Measurements from ENCODE around the gene SLK. TPM values are rescaled to one million over a fixed set of nuclear protein-coding genes. Genes with fewer than 3 reads are reported as not detected.

The SLK gene
- total and polyA plus RNA-seq, 2 of the 4 experiments (the other 2 are of a cell fraction): 8.1 to 21.5 TPM

DNA sequence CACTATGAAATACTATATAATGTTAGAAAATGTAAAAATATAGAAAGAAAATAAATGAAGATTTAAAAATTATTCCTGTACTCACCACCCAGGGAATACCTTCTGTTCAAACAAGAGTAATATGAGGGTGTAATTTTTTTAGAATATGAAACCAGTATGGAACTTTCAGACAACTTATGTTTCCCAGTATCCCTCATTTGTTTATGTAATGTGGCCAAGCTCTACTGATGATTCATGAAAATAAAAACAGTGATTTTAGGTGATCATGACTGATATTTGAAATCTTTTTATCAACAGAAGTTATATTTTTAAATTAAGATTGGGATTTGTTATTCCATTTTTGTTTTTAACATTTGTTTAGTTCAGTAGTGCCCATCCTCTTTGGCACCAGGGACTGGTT is 18.8 kb downstream of the SLK start:
- H4K91ac ChIP-seq (ENCODE audit: insufficient read depth, low read depth, low read length): no peak overlapping the region
- peaks cover 17% of the 10 kb centered on the region for H3K4me1 ChIP-seq (ENCODE audit: control insufficient read depth, insufficient read depth, low read length)
- H3K27me3 ChIP-seq (ENCODE audit: control insufficient read depth, insufficient read depth, low read length): no peaks in the 10 kb centered on the region
- no peak overlapping the region for H3K9ac ChIP-seq (ENCODE audit: low read depth, low read length)
- H4K8ac ChIP-seq (ENCODE audit: low read depth in 2 of 2, low read length in 2 of 2): no peak overlapping the region
- no peak overlapping the region for H3K27ac ChIP-seq (ENCODE audit: insufficient read depth, low read length)
- no peaks in the 10 kb centered on the region for H3K9me3 ChIP-seq (ENCODE audit: control insufficient read depth, insufficient read depth, low read length)
- no peak overlapping the region for H3K14ac ChIP-seq (replicated peaks; ENCODE audit: low read depth, low read length)
- peaks cover 18% of the 10 kb centered on the region for H3K9me1 ChIP-seq (ENCODE audit: insufficient read depth, low read length)
- H3K18ac ChIP-seq (ENCODE audit: low read depth, low read length): no peak overlapping the region
- BruUV-seq (replicated peaks): no TSS peak
- no peak overlapping the region for H3K23ac ChIP-seq (ENCODE audit: low read depth, low read length)
- dilution Hi-C loops (cut with HindIII; ENCODE audit: low sequenced_read_pairs, unreplicated experiment) (no loop called here), in situ Hi-C loops (cut with MboI; ENCODE audit: low sequenced_read_pairs) (no loop called here), intact Hi-C loops (cut with micrococcal nuclease) (no loop called here)
- peak overlapping the region; percentile 66 for H3K4me2 ChIP-seq (ENCODE audit: low read depth, low read length)
- CTCF ChIA-PET: interaction anchor here (1.1 kb wide), 1 partner anchor 98 kb away, joined by 3 read pairs; no protein-coding TSS in a partner anchor
- H4K5ac ChIP-seq (ENCODE audit: low read depth, low read length): no peak overlapping the region
- DNase-seq (peak; percentile 65), ATAC-seq (ENCODE audit: low read depth) (peak; percentile 42; the same call in 1 of the 2 replicates)
- H2BK5ac ChIP-seq (ENCODE audit: low read depth, low read length, poor library complexity, severe bottlenecking): no peak overlapping the region
- POLR2A ChIA-PET (ENCODE audit: unreplicated experiment): no interaction called here
- peaks cover 33% of the 10 kb centered on the region for H4K20me1 ChIP-seq (ENCODE audit: insufficient read depth, low read length)
- no peak overlapping the region for H2BK15ac ChIP-seq (ENCODE audit: low read depth, low read length)
- H3K79me1 ChIP-seq (ENCODE audit: low read depth in 1 of 2, low read length in 2 of 2): peaks cover 20 to 64% of the 10 kb centered on the region in 2 experiments
- H2AK9ac ChIP-seq (replicated peaks; ENCODE audit: low read depth, low read length, poor library complexity): no peak overlapping the region
- no peak overlapping the region for H3K4ac ChIP-seq (ENCODE audit: low read depth, low read length)
- H2AFZ ChIP-seq (replicated peaks; ENCODE audit: low read length, poor library complexity): no peak overlapping the region
- H2AK5ac ChIP-seq (ENCODE audit: low read depth, low read length): no peak overlapping the region
- H2BK120ac ChIP-seq (ENCODE audit: low read depth, low read length): no peak overlapping the region
- no peaks in the 10 kb centered on the region for H3K36me3 ChIP-seq (ENCODE audit: control insufficient read depth, insufficient read depth, low read length)
- H2BK20ac ChIP-seq (ENCODE audit: low read depth, low read length): no peak overlapping the region
- H3K56ac ChIP-seq (ENCODE audit: extremely low read depth, insufficient read depth, low read length): no peak overlapping the region
- TF ChIP-seq, protein P1, sequence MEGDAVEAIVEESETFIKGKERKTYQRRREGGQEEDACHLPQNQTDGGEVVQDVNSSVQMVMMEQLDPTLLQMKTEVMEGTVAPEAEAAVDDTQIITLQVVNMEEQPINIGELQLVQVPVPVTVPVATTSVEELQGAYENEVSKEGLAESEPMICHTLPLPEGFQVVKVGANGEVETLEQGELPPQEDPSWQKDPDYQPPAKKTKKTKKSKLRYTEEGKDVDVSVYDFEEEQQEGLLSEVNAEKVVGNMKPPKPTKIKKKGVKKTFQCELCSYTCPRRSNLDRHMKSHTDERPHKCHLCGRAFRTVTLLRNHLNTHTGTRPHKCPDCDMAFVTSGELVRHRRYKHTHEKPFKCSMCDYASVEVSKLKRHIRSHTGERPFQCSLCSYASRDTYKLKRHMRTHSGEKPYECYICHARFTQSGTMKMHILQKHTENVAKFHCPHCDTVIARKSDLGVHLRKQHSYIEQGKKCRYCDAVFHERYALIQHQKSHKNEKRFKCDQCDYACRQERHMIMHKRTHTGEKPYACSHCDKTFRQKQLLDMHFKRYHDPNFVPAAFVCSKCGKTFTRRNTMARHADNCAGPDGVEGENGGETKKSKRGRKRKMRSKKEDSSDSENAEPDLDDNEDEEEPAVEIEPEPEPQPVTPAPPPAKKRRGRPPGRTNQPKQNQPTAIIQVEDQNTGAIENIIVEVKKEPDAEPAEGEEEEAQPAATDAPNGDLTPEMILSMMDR (conservative IDR thresholded peaks at IDR 0.05; ENCODE audit: low read depth, low read length): no peak
- TF ChIP-seq CHD1 (IDR thresholded peaks at IDR 0.05; ENCODE audit: low read depth, low read length) (no peak), RFX5 (IDR thresholded peaks at IDR 0.05; ENCODE audit: low read depth, low read length) (no peak), NFE2L2 (IDR thresholded peaks at IDR 0.05; ENCODE audit: low read depth, low read length) (no peak), RAD21 (IDR thresholded peaks at IDR 0.05; ENCODE audit: low read length) (no peak), FOS (IDR thresholded peaks at IDR 0.05; ENCODE audit: low read depth, low read length) (peak; percentile 22; the same call in 1 of the 2 replicates)
- H3K4me3 ChIP-seq (ENCODE audit: insufficient read depth, low read depth, low read length): no peak overlapping the region

All from IMR-90 (cell line).